Glutamatergic neuron (in vitro differentiated cells): Measurements from ENCODE around the gene UBTD1. TPM values are rescaled to one million over a fixed set of nuclear protein-coding genes. Genes with fewer than 3 reads are reported as not detected.

ENCODE experiments used
- DNase-seq: peaks from one replicate; pipeline ENCODE4 v3.0.0; 2022
- H3K27ac Mint-ChIP-seq: one replicate; pipeline ENCODE4 v1.8.0; 2020; ENCODE audit warnings: mild to moderate bottlenecking, mixed read lengths, inconsistent platforms; ENCODE audit not compliant: unreplicated experiment
- H3K27me3 Mint-ChIP-seq: one replicate; pipeline ENCODE4 v1.8.0; 2020; ENCODE audit warnings: mild to moderate bottlenecking, moderate library complexity, mixed read lengths, inconsistent platforms; ENCODE audit not compliant: unreplicated experiment
- H3K36me3 Mint-ChIP-seq: one replicate; pipeline ENCODE4 v1.8.0; 2020; ENCODE audit warnings: mild to moderate bottlenecking, mixed read lengths, inconsistent platforms; ENCODE audit not compliant: unreplicated experiment
- H3K4me1 Mint-ChIP-seq: one replicate; pipeline ENCODE4 v1.8.0; 2020; ENCODE audit warnings: mild to moderate bottlenecking, low read depth, mixed read lengths, inconsistent platforms; ENCODE audit not compliant: unreplicated experiment
- H3K4me3 Mint-ChIP-seq: one replicate; pipeline ENCODE4 v1.8.0; 2020; ENCODE audit warnings: mild to moderate bottlenecking, mixed read lengths, inconsistent platforms; ENCODE audit not compliant: unreplicated experiment
- H3K9me3 Mint-ChIP-seq: one replicate; pipeline ENCODE4 v1.8.0; 2020; ENCODE audit warnings: mild to moderate bottlenecking, moderate library complexity, mixed read lengths, inconsistent platforms; ENCODE audit not compliant: unreplicated experiment
- total RNA-seq: library from RNA; stranded (reverse); fragmentation: NEBNext Ultra II Directional; extraction: Animal tissue kit (Norgen Biotek cat#: 25700); gene quantifications from one replicate; pipeline ENCODE4 v1.2.1, GENCODE V29; 2021; ENCODE audit not compliant: unreplicated experiment
- TF ChIP-seq, protein P1 (sequence below): fragments of 200-600 bp; sonication (generic); IDR thresholded peaks from one replicate; pipeline ENCODE4 v1.5.0; 2021; ENCODE audit not compliant: partially characterized antibody, unreplicated experiment

UBTD1 gene
- total RNA-seq, 1 donor from 2014 or later = 8.0 TPM

DNA sequence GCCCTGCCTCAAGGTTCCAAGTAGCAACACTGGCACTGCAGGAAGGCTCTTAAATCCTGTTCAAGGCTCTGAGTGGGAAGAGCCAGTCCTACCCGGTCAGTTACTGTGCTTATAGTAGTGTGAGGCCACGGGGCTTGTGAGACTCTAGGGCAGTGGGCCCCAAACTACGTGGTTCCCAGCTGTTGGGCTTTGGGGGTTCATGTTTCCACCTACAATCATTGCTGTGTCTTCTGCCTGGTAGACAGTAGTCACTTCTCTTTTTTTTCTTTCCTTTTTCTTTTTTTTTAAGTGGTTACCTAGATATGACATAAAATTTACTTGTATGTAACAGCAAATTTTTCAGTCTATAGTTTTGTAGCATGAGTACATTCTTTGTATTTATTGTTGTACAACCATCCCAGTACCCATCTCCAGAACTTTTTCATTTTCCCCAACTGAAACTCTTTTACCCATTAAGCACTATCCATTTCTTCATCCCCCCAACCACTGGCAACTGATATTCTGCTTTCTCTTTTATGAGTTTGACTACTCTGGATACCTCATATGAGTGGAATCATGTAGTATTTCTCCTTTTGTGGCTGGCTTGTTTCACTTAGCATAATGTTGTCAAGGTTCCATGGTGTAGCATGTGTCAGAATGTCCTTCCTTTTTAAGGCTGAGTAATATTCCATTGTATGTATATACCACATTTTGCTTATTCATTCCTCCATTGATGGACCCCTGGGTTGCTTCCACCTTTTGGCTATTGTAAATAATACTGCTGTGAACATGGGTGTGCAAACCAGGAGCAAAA is 7.7 kb downstream of the UBTD1 start:
- H3K27me3 Mint-ChIP-seq = peaks cover 3% of the 10 kb centered on the region
- TF ChIP-seq, protein P1, sequence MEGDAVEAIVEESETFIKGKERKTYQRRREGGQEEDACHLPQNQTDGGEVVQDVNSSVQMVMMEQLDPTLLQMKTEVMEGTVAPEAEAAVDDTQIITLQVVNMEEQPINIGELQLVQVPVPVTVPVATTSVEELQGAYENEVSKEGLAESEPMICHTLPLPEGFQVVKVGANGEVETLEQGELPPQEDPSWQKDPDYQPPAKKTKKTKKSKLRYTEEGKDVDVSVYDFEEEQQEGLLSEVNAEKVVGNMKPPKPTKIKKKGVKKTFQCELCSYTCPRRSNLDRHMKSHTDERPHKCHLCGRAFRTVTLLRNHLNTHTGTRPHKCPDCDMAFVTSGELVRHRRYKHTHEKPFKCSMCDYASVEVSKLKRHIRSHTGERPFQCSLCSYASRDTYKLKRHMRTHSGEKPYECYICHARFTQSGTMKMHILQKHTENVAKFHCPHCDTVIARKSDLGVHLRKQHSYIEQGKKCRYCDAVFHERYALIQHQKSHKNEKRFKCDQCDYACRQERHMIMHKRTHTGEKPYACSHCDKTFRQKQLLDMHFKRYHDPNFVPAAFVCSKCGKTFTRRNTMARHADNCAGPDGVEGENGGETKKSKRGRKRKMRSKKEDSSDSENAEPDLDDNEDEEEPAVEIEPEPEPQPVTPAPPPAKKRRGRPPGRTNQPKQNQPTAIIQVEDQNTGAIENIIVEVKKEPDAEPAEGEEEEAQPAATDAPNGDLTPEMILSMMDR = no peak

DNA sequence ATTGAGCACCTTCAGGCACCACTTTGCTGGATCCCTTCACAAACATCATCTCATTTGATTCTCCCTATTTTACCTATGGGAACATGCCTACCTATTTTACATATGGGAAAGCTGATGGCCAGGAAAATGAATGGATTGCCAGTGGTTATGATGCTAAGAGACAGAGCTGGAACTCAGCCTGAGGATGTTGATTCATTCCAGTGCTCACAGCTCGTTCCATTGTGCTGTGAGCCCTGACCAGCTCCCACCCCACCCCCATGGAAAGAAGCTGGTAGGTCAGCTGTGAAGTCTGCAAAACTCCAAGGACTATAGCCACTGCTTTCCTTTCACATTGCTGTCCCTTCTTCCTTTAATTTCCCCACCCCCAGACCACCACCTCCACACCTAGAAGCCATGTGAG is 9.6 kb downstream of the UBTD1 start:
- DNase-seq = no peak
- no peak overlapping the region for H3K4me3 Mint-ChIP-seq
- H3K4me1 Mint-ChIP-seq = peaks cover 6% of the 10 kb centered on the region
- H3K36me3 Mint-ChIP-seq = no peaks in the 10 kb centered on the region
- TF ChIP-seq, protein P1 = no peak
- H3K27me3 Mint-ChIP-seq = no peaks in the 10 kb centered on the region
- H3K27ac Mint-ChIP-seq = no peak overlapping the region
- H3K9me3 Mint-ChIP-seq = peaks cover 5% of the 10 kb centered on the region

More for the DNA sequence above, 7.7 kb downstream of the UBTD1 start:
- H3K4me1 Mint-ChIP-seq = peaks cover 3% of the 10 kb centered on the region
- no peak for DNase-seq
- H3K4me3 Mint-ChIP-seq = no peak overlapping the region
- no peak overlapping the region for H3K27ac Mint-ChIP-seq
- peaks cover 5% of the 10 kb centered on the region for H3K9me3 Mint-ChIP-seq
- no peaks in the 10 kb centered on the region for H3K36me3 Mint-ChIP-seq

DNA sequence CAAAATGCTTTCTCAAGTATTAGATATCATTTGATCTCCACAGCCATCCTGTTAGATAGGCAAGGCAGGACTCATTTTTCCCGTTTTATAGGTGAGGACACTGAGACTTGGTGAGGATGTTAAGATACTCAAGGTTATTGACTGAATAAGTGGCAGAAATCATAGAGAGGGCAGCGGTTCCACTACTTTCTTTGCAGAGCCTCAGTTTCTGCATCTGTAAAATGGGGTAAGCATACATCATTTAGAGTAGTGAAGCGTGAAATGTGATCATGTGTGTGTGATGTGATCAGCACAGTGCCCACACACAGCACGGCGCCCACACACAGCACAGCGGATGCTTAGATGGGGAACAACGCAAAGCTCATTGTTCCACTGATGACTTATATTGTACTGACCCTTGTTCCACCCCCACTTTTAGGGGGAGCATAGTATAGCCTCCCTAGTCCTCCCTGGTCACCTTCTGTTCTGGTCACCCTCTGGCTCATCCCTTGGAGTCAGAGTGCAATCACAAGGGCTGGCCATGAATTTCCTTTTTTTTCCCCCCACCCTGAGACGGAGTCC is 10.5 kb downstream of the UBTD1 start:
- peaks cover 5% of the 10 kb centered on the region for H3K9me3 Mint-ChIP-seq
- H3K4me1 Mint-ChIP-seq = peaks cover 7% of the 10 kb centered on the region
- no peak overlapping the region for H3K4me3 Mint-ChIP-seq
- H3K36me3 Mint-ChIP-seq = no peaks in the 10 kb centered on the region
- no peak for DNase-seq
- H3K27me3 Mint-ChIP-seq = no peaks in the 10 kb centered on the region
- no peak overlapping the region for H3K27ac Mint-ChIP-seq
- TF ChIP-seq, protein P1 = no peak

DNA sequence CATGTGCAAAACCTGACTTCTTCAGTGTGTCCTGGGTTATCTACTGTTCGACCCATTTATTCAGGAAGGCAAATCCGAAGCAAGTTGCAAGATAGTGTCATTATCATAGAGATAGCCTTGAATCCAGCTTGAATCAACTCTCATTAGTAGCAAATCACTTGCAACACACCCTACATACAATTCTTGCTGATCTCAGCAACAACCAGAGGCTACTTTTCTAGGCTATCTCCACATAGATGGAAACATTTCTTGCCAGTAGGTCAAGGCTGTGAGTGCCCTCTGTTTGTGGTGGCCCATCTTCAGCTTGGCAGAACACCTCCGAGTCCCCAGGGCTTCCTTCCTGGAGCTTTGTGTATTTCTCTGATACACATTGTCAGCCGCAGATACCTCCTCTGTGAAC is 12.0 kb downstream of the UBTD1 start:
- H3K9me3 Mint-ChIP-seq = peaks cover 7% of the 10 kb centered on the region
- no peak overlapping the region for H3K27ac Mint-ChIP-seq
- no peak overlapping the region for H3K4me3 Mint-ChIP-seq
- peaks cover 14% of the 10 kb centered on the region for H3K4me1 Mint-ChIP-seq
- no peak for DNase-seq
- H3K27me3 Mint-ChIP-seq = peaks cover 2% of the 10 kb centered on the region
- H3K36me3 Mint-ChIP-seq = no peaks in the 10 kb centered on the region
- TF ChIP-seq, protein P1 = no peak
